Measurements from ENCODE around the gene GLIS1. TPM values are rescaled to one million over a fixed set of nuclear protein-coding genes. Genes with fewer than 3 reads are reported as not detected.

The GLIS1 gene
- total and polyA plus RNA-seq, 2 of the 8 experiments (the other 6 are each of a cell fraction or from before 2014, with no cell fraction given) = 0.15 to 0.22 TPM

GRCh38 chr1:53712276-53712675 is 26.7 kb downstream of the GLIS1 start:
- ChIA-PET POLR2A (ENCODE audit: partially characterized antibody) (no interaction called here), CTCF (ENCODE audit: partially characterized antibody) (interaction anchor here (1.3 to 5.3 kb wide), 2 partner anchors 12 to 29 kb away, joined by 7 to 22 read pairs; no protein-coding TSS in a partner anchor)
- H3K23me2 ChIP-seq (ENCODE audit: low read depth, low read length) = no peaks in the 10 kb centered on the region
- H3K4me3 ChIP-seq (ENCODE audit: extremely low read depth in 1 of 4, insufficient read depth in 2 of 4, low read depth in 3 of 4, low read length in 4 of 4) = no peak overlapping the region
- H3K4ac ChIP-seq (replicated peaks; ENCODE audit: insufficient read length, low read depth, low read length) = no peak overlapping the region
- no peaks in the 10 kb centered on the region for H3K36me3 ChIP-seq (ENCODE audit: control insufficient read depth in 2 of 4, insufficient read depth in 4 of 4, low read length in 3 of 4)
- H4K91ac ChIP-seq (replicated peaks; ENCODE audit: insufficient read length, low read length) = no peak overlapping the region
- H3K56ac ChIP-seq (replicated peaks; ENCODE audit: insufficient read length, low read depth, low read length) = no peak overlapping the region
- no peak overlapping the region for H2BK20ac ChIP-seq (ENCODE audit: low read length)
- no peaks in the 10 kb centered on the region for H4K20me1 ChIP-seq (replicated peaks in 1 of 2; ENCODE audit: control insufficient read depth in 1 of 2, insufficient read depth in 2 of 2, low read length in 2 of 2)
- H3K27ac ChIP-seq (ENCODE audit: low read depth, low read length) = no peak overlapping the region
- H3K23ac ChIP-seq (ENCODE audit: insufficient read length) = no peak overlapping the region
- H3K9ac ChIP-seq (replicated peaks in 1 of 4; ENCODE audit: extremely low read depth in 1 of 4, low read depth in 3 of 4, low read length in 3 of 4) = no peak overlapping the region
- H3K79me2 ChIP-seq (ENCODE audit: control insufficient read depth in 1 of 2, insufficient read depth in 2 of 2, low read length in 2 of 2) = no peaks in the 10 kb centered on the region
- H2BK12ac ChIP-seq (ENCODE audit: low read depth, low read length) = no peak overlapping the region
- no peak for TF ChIP-seq RAD21 (IDR thresholded peaks at IDR 0.05 in 1 of 2, conservative IDR thresholded peaks at IDR 0.05 in 1 of 2; ENCODE audit: low read depth in 2 of 2, low read length in 2 of 2)
- TF ChIP-seq POU5F1 (IDR thresholded peaks at IDR 0.05; ENCODE audit: low read depth, low read length) = no peak
- no peak overlapping the region for H3K4me2 ChIP-seq (ENCODE audit: insufficient read depth in 1 of 2, low read depth in 2 of 2, low read length in 2 of 2)
- H3K14ac ChIP-seq (ENCODE audit: insufficient read length) = no peak overlapping the region
- no peak overlapping the region for H2BK5ac ChIP-seq (ENCODE audit: low read depth, low read length)
- H2BK120ac ChIP-seq (replicated peaks; ENCODE audit: low read depth, low read length) = no peak overlapping the region
- no peaks in the 10 kb centered on the region for H3K79me1 ChIP-seq (ENCODE audit: low read depth, low read length)
- DNase-seq (ENCODE audit: low read depth in 1 of 2, low spot score in 2 of 2) = no peak
- 96% methylated on average over 2 of the region's 2 CpGs; no CpG with 5 or more reads in 1 of the 2 experiments for WGBS, 2 experiments (ENCODE audit: extremely low coverage in 1 of 2, insufficient coverage in 1 of 2, insufficient read length in 1 of 2, insufficient replicate concordance in 2 of 2, low coverage in 1 of 2, low lambda C conversion rate in 2 of 2, missing lambda C conversion rate in 1 of 2)
- H3K18ac ChIP-seq (ENCODE audit: extremely low read depth, low read length) = no peak overlapping the region
- H4K8ac ChIP-seq (ENCODE audit: extremely low read depth, insufficient read depth, low read length) = 0 out of 2 replicates have a peak overlapping the region, but pooled peaks have one; percentile 30
- H4K5ac ChIP-seq (ENCODE audit: insufficient read length, low read depth, low read length) = no peak overlapping the region
- no peaks in the 10 kb centered on the region; a peak in 2 of 7 replicates for H3K4me1 ChIP-seq (replicated peaks in 1 of 4; ENCODE audit: control insufficient read depth in 3 of 4, insufficient read depth in 4 of 4, low read length in 3 of 4)
- H2BK15ac ChIP-seq (ENCODE audit: low read length) = no peak overlapping the region
- FAIRE-seq = no peak
- no peak overlapping the region for H2AK5ac ChIP-seq (ENCODE audit: low read depth, low read length)
- H3K27me3 ChIP-seq (replicated peaks in 1 of 4; ENCODE audit: control insufficient read depth in 3 of 4, extremely low read depth in 1 of 4, insufficient read depth in 3 of 4, low read length in 3 of 4) = no peaks in the 10 kb centered on the region
- no peak overlapping the region for H2AFZ ChIP-seq (ENCODE audit: low read length)
- H3K9me3 ChIP-seq (ENCODE audit: insufficient read depth in 2 of 2, low read depth in 1 of 2, low read length in 1 of 2) = no peaks in the 10 kb centered on the region

All from H1 (cell line).